GM18520 (cell line): ENCODE measurements around the gene ANKRD16.
"Not testable (repeated sequence)": the region's sequence is repeated elsewhere in the genome, so short reads cannot be mapped to it uniquely, and the experiment has no call there.

ENCODE experiments used
- ATAC-seq: cut with Tn5 transposase; IDR thresholded peaks from one replicate; pipeline ENCODE4 v1.9.1; 2021; ENCODE audit not compliant: unreplicated experiment

The ANKRD16 gene

GRCh38 chr10:5889624-5890451 is at the start of gene ANKRD16, which contains the start of gene FBH1:
Gene ANKRD16 (minus strand): TSS chr10:5889893. CDS start chr10:5889354, 539 bp downstream.
Gene FBH1 (plus strand): TSS chr10:5890243. CDS start chr10:5890346, 103 bp downstream.
- peak; percentile 87 for ATAC-seq

GRCh38 chr10:5938291-5938690 is 48.6 kb upstream of the ANKRD16 start:
- ATAC-seq = no peak

- ATAC-seq = no peak
Measured at GRCh38 chr10:5937016-5937415, 47.3 kb upstream of the ANKRD16 start.

GRCh38 chr10:5935628-5936027 is 45.9 kb upstream of the ANKRD16 start:
- ATAC-seq = no peak

GRCh38 chr10:5933909-5934546 is 44.3 kb upstream of the ANKRD16 start:
- no peak for ATAC-seq

- no peak for ATAC-seq
Measured at GRCh38 chr10:5932345-5932744, 42.7 kb upstream of the ANKRD16 start.

DNA sequence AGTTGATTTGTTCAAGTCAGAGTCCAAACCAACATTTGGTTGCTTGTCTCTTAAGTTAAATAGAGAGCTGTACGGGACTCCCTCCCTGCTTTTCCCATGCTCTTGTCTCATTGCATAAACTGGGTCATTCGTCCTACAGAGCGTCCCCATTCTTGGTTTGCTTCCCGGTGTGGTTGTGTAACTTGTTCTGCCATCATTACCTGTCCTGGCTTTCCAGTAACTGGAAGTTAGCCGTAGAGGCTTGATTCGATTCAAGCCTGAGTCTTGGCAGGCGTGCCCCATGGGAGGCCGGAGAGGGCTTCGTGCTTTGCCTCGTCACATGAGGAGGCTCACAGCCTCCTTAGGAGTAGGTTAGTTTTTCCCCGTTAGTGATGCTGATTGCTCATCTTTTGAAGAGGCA is 40.6 kb upstream of the ANKRD16 start:
- ATAC-seq = no peak

DNA sequence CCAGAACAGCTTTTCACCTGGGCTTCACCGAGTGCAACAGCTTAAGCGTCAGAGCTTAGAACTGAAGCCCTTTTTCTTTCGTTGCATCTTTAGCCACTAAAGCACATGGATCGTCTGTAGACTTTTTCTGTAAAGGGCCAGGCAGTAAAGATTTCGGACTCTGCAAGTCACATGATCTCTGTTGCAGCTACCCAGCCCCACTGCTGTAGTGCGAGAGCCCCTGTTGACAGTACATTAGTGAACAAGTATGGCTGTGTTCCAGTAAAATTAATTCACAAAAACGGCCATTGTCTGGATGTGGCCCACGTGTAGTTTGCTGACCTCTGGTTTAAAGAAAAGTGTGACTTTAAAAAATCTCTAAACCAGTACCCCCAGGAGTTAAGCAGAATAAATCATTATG is 39.7 kb upstream of the ANKRD16 start:
- ATAC-seq = no peak

GRCh38 chr10:5927306-5927705 is 37.6 kb upstream of the ANKRD16 start:
- no peak for ATAC-seq

DNA sequence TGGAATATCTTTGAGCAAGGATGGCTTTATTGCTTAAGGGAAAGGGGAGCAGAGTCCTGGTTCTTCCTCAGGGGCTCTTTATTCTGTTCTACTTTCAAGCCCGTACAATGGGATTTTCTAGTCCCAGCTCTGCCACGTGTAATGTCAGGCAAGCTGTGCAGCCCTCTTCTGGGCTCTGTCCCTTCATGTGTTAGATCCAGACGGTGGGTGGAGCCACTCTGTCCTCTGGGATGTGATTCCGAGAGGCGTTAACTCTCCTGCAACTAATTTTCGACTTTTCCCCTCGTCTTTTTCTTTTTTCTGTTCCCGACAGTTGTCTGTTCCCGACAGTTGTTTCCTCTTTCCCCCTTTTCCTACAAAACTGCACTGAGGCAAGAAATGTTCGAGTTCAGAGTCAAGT is 35.2 kb upstream of the ANKRD16 start:
- no peak for ATAC-seq

- ATAC-seq = no peak
Measured at GRCh38 chr10:5921746-5922145, 32.1 kb upstream of the ANKRD16 start.

DNA sequence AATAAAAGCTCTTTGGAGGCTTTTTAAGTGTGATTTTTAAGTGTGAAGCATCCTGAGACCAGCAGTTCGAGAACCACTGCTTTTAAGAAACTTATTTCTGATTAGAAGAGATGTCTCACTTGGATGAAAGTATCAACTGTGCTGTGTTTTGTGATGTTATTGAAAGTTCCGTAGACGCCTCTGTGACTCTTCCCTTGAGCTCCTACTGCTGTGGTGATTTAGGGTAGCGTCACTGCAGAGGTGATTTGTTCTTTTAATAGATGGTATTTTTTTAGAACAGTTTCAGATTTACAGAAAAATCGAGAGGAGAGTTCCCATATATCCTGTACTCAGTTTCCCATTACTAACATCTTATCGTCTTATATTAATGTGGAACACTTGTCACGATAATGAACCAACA is 29.9 kb upstream of the ANKRD16 start:
- ATAC-seq = no peak

- ATAC-seq = no peak
Measured at GRCh38 chr10:5918763-5919162, 29.1 kb upstream of the ANKRD16 start.

- no peak for ATAC-seq
Measured at GRCh38 chr10:5917305-5917704, 27.6 kb upstream of the ANKRD16 start.

GRCh38 chr10:5915451-5915850 is 25.8 kb upstream of the ANKRD16 start:
- no peak for ATAC-seq

GRCh38 chr10:5913736-5914135 is 24.0 kb upstream of the ANKRD16 start:
- no peak for ATAC-seq

DNA sequence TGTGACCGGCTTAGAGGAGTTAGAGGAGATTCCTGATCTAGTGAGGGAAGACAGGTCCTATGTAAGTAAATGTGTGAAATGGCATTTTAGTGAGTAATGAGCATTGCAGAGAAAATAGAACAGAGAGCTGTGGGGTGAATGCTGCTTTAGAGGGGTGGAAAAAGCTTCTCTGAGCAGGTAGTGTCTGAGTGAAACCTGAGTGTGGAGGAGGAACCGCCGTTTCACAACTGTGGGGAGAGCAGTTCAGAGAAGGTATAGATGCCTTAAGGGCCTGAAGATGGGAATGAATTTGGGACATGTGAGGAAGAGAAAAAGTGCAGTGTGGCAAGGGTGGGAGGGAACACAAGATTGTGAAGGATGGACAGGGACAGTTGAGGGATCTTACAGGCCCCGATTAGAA is 22.0 kb upstream of the ANKRD16 start:
- ATAC-seq = no peak

GRCh38 chr10:5910323-5911100 is 20.8 kb upstream of the ANKRD16 start:
- ATAC-seq = no peak

GRCh38 chr10:5908676-5909075 is 19.0 kb upstream of the ANKRD16 start:
- not testable (repeated sequence) for ATAC-seq

GRCh38 chr10:5906651-5907050 is 17.0 kb upstream of the ANKRD16 start:
- ATAC-seq = no peak

DNA sequence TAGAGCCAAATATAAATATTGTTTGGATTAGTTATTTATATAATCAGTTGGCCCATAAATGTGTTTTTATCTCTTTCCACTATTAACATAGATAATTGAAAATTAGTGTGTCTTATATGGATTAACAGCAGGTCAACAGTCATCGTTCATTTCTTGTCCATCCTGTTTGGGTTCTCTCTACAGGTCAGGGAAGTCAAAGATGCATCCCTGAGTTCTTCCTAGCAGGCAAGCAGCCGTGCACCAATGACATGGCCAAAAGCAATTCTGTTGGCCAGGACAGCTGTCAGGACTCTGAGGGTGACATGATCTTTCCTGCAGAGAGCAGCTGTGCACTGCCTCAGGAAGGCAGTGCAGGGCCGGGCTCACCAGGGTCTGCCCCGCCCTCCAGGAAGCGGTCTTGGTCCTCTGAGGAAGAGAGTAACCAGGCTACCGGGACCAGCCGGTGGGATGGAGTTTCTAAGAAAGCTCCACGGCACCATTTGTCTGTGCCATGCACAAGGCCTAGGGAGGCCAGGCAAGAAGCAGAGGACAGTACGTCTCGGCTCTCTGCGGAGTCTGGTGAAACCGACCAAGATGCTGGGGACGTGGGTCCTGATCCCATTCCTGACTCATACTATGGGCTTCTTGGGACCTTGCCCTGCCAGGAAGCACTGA is 16.3 kb upstream of the ANKRD16 start:
- ATAC-seq = no peak
